ENCODE measurements around the gene GPR153.

DNA sequence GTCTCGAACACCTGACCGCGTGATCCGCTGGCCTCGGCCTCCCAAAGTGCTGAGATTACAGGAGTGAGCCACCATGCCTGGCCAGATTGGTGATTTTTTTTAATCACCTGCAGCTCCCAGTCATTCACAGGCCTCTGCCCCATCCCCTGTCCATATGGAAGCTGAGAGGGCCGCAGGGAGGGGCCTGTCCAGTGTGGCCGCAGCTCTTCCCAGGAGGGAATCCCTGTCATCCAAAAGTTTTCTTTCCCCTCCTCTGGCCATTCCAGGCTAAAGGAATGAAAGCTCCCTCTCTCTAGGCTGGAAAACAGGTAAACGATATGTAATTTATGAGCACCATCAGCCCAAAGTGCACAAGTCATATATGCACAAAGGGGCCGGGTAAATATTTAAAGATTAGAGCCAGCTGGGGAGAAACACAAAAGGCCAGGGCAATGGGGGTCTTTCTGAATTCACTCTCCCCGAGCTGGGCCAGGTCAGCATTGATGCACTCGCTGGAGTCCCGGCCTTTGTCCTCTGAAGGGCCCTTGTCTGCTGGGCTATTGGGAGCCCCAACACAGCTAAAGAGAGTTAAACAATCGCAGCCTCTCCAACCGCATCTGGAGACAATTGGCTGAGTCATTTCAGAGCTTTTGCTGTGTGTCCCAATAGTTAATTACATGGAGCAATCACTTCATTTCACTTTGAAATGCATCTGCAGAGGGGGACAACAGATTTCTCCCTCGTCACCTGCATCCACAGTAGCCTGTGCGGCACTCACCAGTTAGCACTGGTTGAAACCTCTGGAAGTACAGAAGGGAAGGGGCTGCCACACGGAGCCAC lies 20.7 kb downstream of the GPR153 start:
- TF ChIP-seq, protein P1, sequence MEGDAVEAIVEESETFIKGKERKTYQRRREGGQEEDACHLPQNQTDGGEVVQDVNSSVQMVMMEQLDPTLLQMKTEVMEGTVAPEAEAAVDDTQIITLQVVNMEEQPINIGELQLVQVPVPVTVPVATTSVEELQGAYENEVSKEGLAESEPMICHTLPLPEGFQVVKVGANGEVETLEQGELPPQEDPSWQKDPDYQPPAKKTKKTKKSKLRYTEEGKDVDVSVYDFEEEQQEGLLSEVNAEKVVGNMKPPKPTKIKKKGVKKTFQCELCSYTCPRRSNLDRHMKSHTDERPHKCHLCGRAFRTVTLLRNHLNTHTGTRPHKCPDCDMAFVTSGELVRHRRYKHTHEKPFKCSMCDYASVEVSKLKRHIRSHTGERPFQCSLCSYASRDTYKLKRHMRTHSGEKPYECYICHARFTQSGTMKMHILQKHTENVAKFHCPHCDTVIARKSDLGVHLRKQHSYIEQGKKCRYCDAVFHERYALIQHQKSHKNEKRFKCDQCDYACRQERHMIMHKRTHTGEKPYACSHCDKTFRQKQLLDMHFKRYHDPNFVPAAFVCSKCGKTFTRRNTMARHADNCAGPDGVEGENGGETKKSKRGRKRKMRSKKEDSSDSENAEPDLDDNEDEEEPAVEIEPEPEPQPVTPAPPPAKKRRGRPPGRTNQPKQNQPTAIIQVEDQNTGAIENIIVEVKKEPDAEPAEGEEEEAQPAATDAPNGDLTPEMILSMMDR (IDR thresholded peaks at IDR 0.05) = no peak
- no peak for TF ChIP-seq ZFX (IDR thresholded peaks at IDR 0.05; ENCODE audit: borderline replicate concordance)

Data from 22Rv1 (cell line).